Sigmoid colon (tissue), 7 donors: Measurements from ENCODE around the gene SIPA1L3. TPM values are rescaled to one million over a fixed set of nuclear protein-coding genes. Genes with fewer than 3 reads are reported as not detected.

ENCODE experiments used
- DNase-seq: peaks from one replicate; pipeline ENCODE4 v3.0.0-alpha.2; 2019
- H3K27ac ChIP-seq, 4 donors: fragments of 200-600 bp; sonication (generic); one replicate each; pipeline ENCODE4 v1.5.1; 2016 to 2019; ENCODE audit warnings: mild to moderate bottlenecking in 1 of 4
- H3K27me3 ChIP-seq, 3 donors: fragments of 200-600 bp; sonication (generic); one replicate each; pipeline ENCODE4 v1.5.1; 2019; ENCODE audit warnings: mild to moderate bottlenecking in 1 of 3
- H3K36me3 ChIP-seq, 4 donors: fragments of 200-600 bp; sonication (generic); one replicate each; pipeline ENCODE4 v1.5.1; 2016 to 2019
- H3K4me1 ChIP-seq, 4 donors: fragments of 200-600 bp; sonication (generic); one replicate each; pipeline ENCODE4 v1.5.1; 2017 to 2019
- H3K4me3 ChIP-seq, 4 donors: fragments of 200-600 bp; sonication (generic); one replicate each; pipeline ENCODE4 v1.5.1; 2017 to 2019; ENCODE audit warnings: mild to moderate bottlenecking in 2 of 4, moderate library complexity in 1 of 4
- H3K9me3 ChIP-seq, 4 donors: fragments of 200-600 bp in 3 of 4; sonication (generic) in 3 of 4; one replicate each; pipeline versions ENCODE4 v1.5.1 to v1.6.1; 2013 to 2019
- EP300 ChIP-seq, 4 donors: sonication (generic); formaldehyde crosslinking; IDR thresholded peaks; one replicate each; pipeline ENCODE4 v1.6.1; 2017; ENCODE audit warnings: antibody characterized with exemption in 4 of 4
- POLR2A ChIP-seq, 2 donors: fragments of 450-650 bp; IDR thresholded peaks; one replicate each; pipeline ENCODE4 v1.6.1; 2016; ENCODE audit warnings: antibody characterized with exemption in 2 of 2, mild to moderate bottlenecking in 2 of 2, moderate library complexity in 2 of 2
- POLR2AphosphoS5 ChIP-seq, 4 donors: sonication (generic); formaldehyde crosslinking; IDR thresholded peaks; one replicate each; pipeline ENCODE4 v1.6.1; 2017; ENCODE audit warnings: antibody characterized with exemption in 4 of 4
- WGBS, 2 donors: extraction: QIAGEN DNeasy Blood & Tissue Kit; methylation state at CpG; one replicate each; pipeline ENCODE4 v1.1.7; 2013; 5-methylcytosine and 5-hydroxymethylcytosine counted together
- intact Hi-C: fragments of 100-400 bp; cut with DNase I; formaldehyde crosslinking; loops from one replicate; pipeline ENCODE4 v1.15.1; 2023
- polyA plus RNA-seq, 3 donors: library from polyadenylated mRNA; stranded (reverse); fragments of 200-250 nt; gene quantifications; one replicate each; pipeline ENCODE4 v1.2.3, GENCODE V29; 2013
- total RNA-seq, 4 donors: library from RNA; depleted of rRNA; stranded (reverse); fragments of >200 nt; gene quantifications; one replicate each; pipeline ENCODE4 v1.1.0, GENCODE V29; 2016
- TF ChIP-seq, protein P1 (sequence below), 4 experiments: fragments of 450-650 bp in 3 of 4; fragments of 200-600 bp in 1 of 4; IDR thresholded peaks; one replicate each; pipeline ENCODE4 v1.5.1; 2016 to 2019; ENCODE audit warnings: antibody characterized with exemption in 4 of 4, mild to moderate bottlenecking in 3 of 4, moderate library complexity in 2 of 4
- donor health status: healthy with polysubstance abuse.
- donor health status: Bipolar disorder and iron deficiency.
- donor health status: healthy.

The SIPA1L3 gene
- total and polyA plus RNA-seq, 7 donors = 7.7 to 47.9 (median 9.9) TPM

DNA sequence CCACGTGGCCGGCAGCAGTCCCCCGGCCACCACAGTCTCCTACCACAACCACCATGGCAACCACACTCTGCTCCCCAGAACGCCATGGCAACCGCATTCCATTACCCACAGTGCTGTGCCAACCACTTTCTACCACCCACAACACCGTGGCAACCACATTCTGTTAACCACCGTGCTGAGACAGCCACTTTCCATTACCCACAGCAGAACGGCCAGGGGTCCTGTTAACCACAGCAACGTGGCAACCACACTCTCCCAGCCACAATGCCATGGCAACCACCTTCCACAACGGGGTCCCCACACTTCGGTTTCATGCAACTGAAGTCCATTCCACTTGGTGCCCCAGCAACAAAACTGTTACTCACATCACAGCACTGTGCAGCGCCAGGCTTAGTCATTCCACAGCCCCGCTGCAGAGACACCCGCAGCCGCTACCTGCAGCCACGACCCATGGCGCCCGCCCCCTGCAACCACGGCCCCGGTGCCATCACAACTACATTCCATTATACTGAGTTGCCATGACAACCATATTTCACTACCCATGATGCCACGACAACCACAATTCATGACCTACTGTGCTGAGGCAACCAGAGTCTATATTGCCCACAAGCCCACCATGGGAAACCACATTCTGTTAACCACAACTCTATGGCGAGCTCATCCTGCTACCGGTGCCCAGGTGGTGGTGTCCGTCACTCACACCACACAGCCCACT, 307.1 kb downstream of the SIPA1L3 start:
- WGBS, 2 donors = 44 to 59% methylated on average over 24 of the region's 24 CpGs
- Histone ChIP-seq H3K27ac (no peak overlapping the region), H3K9me3 (no peaks in the 10 kb centered on the region), H3K36me3 (no peaks in the 10 kb centered on the region), H3K27me3 (peaks cover 27 to 85% (median 74%) of the 10 kb centered on the region in 3 donors), H3K4me1 (peaks cover 0 to 28% (median 24%) of the 10 kb centered on the region in 4 donors), H3K4me3 (no peak overlapping the region)
- intact Hi-C loops = no loop called here
- no peak for DNase-seq
- no peak for TF ChIP-seq POLR2AphosphoS5 (IDR thresholded peaks at IDR 0.05)
- TF ChIP-seq EP300 (IDR thresholded peaks at IDR 0.05) = no peak
- TF ChIP-seq, protein P1, sequence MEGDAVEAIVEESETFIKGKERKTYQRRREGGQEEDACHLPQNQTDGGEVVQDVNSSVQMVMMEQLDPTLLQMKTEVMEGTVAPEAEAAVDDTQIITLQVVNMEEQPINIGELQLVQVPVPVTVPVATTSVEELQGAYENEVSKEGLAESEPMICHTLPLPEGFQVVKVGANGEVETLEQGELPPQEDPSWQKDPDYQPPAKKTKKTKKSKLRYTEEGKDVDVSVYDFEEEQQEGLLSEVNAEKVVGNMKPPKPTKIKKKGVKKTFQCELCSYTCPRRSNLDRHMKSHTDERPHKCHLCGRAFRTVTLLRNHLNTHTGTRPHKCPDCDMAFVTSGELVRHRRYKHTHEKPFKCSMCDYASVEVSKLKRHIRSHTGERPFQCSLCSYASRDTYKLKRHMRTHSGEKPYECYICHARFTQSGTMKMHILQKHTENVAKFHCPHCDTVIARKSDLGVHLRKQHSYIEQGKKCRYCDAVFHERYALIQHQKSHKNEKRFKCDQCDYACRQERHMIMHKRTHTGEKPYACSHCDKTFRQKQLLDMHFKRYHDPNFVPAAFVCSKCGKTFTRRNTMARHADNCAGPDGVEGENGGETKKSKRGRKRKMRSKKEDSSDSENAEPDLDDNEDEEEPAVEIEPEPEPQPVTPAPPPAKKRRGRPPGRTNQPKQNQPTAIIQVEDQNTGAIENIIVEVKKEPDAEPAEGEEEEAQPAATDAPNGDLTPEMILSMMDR (IDR thresholded peaks at IDR 0.05) = no peak
- no peak for TF ChIP-seq POLR2A (IDR thresholded peaks at IDR 0.05)

DNA sequence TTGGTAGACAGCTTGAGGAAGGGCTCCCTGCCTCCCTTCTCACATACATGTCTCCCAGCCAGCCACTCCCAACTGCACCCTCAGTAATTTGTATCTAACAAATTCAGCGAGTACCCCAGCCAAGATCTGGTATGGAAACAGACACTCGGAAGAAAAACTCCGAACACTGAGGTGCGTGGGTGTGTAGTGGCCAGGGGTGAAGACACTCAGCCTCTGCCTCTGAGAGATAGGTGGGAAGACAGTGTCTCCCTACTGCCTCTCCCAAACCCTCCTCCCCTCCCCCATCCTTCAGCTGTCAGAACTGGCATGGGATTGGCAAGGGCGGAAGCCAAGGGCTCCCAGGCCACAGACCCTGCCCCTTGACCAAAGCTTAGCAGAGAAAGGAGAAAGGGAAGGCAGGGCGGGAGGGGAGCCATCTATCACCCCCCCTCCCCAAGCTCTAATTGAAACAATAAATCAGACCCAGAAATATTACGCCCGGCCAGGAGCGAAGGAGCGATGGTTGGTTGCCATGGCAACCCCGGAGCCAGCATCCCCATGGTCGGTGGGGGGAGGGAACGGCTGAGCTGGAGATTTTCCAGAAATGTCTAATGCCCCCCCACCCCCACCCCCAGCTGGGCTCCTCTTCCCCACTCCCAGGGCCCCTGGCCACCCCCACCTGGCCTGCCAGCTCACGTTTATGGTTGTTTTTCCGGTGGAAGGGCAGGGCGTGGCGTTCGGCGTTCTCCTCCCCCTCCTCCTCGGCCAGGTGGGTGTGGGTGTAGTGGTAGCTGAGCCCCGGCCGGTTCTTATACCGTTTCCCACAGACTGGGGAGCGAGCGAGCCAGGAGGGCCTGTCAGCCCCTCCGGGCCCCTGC, 310.0 kb downstream of the SIPA1L3 start:
- 27 to 55% methylated on average over 26 of the region's 26 CpGs for WGBS, 2 donors
- DNase-seq = no peak

GRCh38 chr19:38218204-38218603, 311.2 kb downstream of the SIPA1L3 start:
- 98 to 99% methylated on average over 3 of the region's 3 CpGs for WGBS, 2 donors
- intact Hi-C loops = no loop called here
- no peak for DNase-seq
- TF ChIP-seq, protein P1 (IDR thresholded peaks at IDR 0.05) = no peak
- TF ChIP-seq POLR2A (IDR thresholded peaks at IDR 0.05) (no peak), EP300 (IDR thresholded peaks at IDR 0.05) (no peak), POLR2AphosphoS5 (IDR thresholded peaks at IDR 0.05) (no peak)
- no peaks in the 10 kb centered on the region for H3K4me1 ChIP-seq
- H3K36me3 ChIP-seq = no peaks in the 10 kb centered on the region
- H3K27me3 ChIP-seq = peaks cover 0 to 79% (median 58%) of the 10 kb centered on the region in 3 donors
- H3K27ac ChIP-seq = no peak overlapping the region
- H3K9me3 ChIP-seq = no peaks in the 10 kb centered on the region
- H3K4me3 ChIP-seq = no peak overlapping the region

More for the DNA sequence above, 310.0 kb downstream of the SIPA1L3 start:
- Histone ChIP-seq H3K27ac (no peak overlapping the region), H3K36me3 (no peaks in the 10 kb centered on the region), H3K4me1 (no peaks in the 10 kb centered on the region), H3K9me3 (no peaks in the 10 kb centered on the region), H3K4me3 (no peak overlapping the region), H3K27me3 (peaks cover 2 to 79% (median 57%) of the 10 kb centered on the region in 3 donors)
- intact Hi-C loops = no loop called here
- TF ChIP-seq EP300 (IDR thresholded peaks at IDR 0.05) (no peak), POLR2AphosphoS5 (IDR thresholded peaks at IDR 0.05) (no peak), POLR2A (IDR thresholded peaks at IDR 0.05) (no peak)
- TF ChIP-seq, protein P1 (IDR thresholded peaks at IDR 0.05) = no peak

DNA sequence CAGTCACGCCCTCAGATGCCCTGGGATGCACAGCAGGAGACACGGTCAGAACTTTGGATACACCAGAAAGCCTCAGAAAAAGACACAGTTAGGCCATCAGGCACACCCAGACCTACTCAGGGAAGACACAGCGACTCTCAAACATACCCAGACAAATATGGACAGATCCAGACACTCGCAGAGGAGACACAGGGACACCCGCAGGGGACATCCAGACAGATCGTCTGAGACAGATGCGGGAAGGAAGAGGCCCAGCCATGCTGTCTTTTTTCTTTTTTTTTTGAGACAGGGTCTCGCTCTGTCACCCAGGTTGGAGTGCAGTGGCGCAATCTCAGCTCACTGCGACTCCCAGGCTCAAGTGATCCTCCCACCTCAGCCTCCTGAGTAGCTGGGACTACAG, 312.2 kb downstream of the SIPA1L3 start:
- Histone ChIP-seq H3K36me3 (no peaks in the 10 kb centered on the region), H3K4me3 (no peak overlapping the region), H3K4me1 (peaks cover 0 to 8% (median 7%) of the 10 kb centered on the region in 4 donors), H3K27ac (no peak overlapping the region), H3K27me3 (peaks cover 7 to 79% (median 58%) of the 10 kb centered on the region in 3 donors), H3K9me3 (no peaks in the 10 kb centered on the region)
- intact Hi-C loops = no loop called here
- DNase-seq = no peak
- TF ChIP-seq, protein P1 (IDR thresholded peaks at IDR 0.05) = no peak
- TF ChIP-seq POLR2AphosphoS5 (IDR thresholded peaks at IDR 0.05) = no peak
- no peak for TF ChIP-seq EP300 (IDR thresholded peaks at IDR 0.05)
- no peak for TF ChIP-seq POLR2A (IDR thresholded peaks at IDR 0.05)
- 90% methylated on average over 10 of the region's 10 CpGs for WGBS, 2 donors
